ENCODE results near the gene YTHDC2.

The YTHDC2 gene

DNA sequence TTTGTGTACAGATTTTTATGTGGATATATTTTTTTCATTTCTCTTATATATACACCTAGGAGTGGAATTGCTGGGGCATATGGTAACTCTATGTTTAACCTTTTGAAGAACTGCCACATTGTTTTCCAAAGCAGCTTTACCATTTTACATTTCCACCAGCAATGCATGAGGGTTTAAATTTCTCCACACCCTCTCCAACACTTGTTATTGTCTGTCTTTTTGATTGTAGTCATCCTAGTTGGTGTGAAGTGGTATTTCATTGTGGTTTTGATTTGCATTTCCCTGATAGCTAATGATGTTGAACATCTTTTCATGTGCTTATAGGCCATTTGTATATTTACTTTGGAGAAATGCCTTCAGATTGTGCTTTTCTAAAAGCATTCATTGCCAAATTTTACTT is 39.1 kb downstream of the YTHDC2 start:
- TF ChIP-seq, protein P1, sequence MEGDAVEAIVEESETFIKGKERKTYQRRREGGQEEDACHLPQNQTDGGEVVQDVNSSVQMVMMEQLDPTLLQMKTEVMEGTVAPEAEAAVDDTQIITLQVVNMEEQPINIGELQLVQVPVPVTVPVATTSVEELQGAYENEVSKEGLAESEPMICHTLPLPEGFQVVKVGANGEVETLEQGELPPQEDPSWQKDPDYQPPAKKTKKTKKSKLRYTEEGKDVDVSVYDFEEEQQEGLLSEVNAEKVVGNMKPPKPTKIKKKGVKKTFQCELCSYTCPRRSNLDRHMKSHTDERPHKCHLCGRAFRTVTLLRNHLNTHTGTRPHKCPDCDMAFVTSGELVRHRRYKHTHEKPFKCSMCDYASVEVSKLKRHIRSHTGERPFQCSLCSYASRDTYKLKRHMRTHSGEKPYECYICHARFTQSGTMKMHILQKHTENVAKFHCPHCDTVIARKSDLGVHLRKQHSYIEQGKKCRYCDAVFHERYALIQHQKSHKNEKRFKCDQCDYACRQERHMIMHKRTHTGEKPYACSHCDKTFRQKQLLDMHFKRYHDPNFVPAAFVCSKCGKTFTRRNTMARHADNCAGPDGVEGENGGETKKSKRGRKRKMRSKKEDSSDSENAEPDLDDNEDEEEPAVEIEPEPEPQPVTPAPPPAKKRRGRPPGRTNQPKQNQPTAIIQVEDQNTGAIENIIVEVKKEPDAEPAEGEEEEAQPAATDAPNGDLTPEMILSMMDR (IDR thresholded peaks at IDR 0.05; ENCODE audit: low read depth, low read length, missing control alignments), result no peak
- DNase-seq (ENCODE audit: low read depth), result no peak
- no peak overlapping the region for H3K4me3 ChIP-seq (ENCODE audit: low read depth, low read length)

GRCh38 chr5:113562828-113563400 is 49.4 kb downstream of the YTHDC2 start:
- DNase-seq (ENCODE audit: low read depth), result no peak
- H3K4me3 ChIP-seq (ENCODE audit: low read depth, low read length), result no peak overlapping the region
- TF ChIP-seq, protein P1 (IDR thresholded peaks at IDR 0.05; ENCODE audit: low read depth, low read length, missing control alignments), result no peak

GRCh38 chr5:113569396-113569795 is 55.9 kb downstream of the YTHDC2 start:
- TF ChIP-seq, protein P1 (IDR thresholded peaks at IDR 0.05; ENCODE audit: low read depth, low read length, missing control alignments), result no peak
- no peak overlapping the region for H3K4me3 ChIP-seq (ENCODE audit: low read depth, low read length)

DNA sequence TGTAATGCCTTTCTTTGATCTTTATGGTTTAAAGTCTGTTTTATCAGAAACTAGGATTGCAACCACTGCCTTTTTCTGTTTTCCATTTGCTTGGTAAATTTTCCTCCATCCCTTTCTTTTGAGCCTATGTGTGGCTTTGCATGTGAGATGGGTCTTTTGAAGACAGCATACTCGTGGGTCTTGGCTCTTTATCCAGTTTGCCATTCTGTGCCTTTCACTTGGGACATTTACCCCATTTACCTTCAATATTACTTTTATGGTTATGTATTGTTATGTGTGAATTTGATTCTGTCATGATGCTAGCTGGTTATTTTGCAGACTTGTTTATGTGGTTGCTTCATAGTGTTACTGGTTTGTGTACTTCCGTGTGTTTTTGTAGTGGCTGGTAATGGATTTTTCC is 59.2 kb downstream of the YTHDC2 start:
- no peak overlapping the region for H3K4me3 ChIP-seq (ENCODE audit: low read depth, low read length)
- DNase-seq (ENCODE audit: low read depth), result no peak
- TF ChIP-seq, protein P1 (IDR thresholded peaks at IDR 0.05; ENCODE audit: low read depth, low read length, missing control alignments), result no peak

More at GRCh38 chr5:113569396-113569795, 55.9 kb downstream of the YTHDC2 start:
- DNase-seq (ENCODE audit: low read depth), result no peak

DNA sequence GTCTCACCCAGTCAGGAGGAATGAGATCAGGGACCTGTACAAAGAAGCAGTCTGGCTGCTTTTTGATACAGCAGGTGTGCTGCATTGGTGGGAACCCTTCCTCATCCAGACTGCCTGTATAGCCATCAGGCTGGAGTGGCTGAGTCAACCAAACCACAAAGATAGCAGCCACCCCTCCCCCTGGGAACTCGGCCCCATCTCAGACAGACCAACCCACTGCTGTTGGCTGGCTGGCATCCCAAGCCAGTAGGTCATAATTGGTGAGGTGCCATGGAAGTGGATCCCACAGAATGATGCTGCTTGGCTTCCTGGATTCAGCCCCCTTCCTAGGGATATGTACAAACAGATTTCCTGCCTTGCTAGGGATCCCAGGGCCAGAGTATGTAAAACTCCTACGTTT is 60.9 kb downstream of the YTHDC2 start:
- H3K4me3 ChIP-seq (ENCODE audit: low read depth, low read length), result no peak overlapping the region
- TF ChIP-seq, protein P1 (IDR thresholded peaks at IDR 0.05; ENCODE audit: low read depth, low read length, missing control alignments), result no peak
- no peak for DNase-seq (ENCODE audit: low read depth)

DNA sequence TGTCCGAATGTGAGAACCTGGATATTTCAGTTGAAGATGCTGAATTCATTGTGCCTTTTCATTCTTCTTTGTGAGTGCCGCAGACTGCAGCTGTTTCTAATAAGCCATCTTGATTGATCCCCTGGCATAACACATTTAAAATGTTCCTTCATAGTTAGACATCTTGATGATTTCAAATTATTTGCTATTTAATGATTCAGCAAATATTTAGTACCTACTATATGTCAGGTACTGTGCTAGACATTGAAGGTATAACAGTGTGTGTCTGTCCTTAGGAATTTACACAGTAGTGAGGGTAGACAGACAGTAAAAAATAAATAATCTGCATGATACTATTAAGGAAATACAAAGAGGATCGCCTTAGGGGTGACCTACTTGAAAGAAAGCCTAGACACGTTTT is 61.6 kb downstream of the YTHDC2 start:
- H3K4me3 ChIP-seq (ENCODE audit: low read depth, low read length), result no peak overlapping the region
- TF ChIP-seq, protein P1 (IDR thresholded peaks at IDR 0.05; ENCODE audit: low read depth, low read length, missing control alignments), result no peak
- no peak for DNase-seq (ENCODE audit: low read depth)

DNA sequence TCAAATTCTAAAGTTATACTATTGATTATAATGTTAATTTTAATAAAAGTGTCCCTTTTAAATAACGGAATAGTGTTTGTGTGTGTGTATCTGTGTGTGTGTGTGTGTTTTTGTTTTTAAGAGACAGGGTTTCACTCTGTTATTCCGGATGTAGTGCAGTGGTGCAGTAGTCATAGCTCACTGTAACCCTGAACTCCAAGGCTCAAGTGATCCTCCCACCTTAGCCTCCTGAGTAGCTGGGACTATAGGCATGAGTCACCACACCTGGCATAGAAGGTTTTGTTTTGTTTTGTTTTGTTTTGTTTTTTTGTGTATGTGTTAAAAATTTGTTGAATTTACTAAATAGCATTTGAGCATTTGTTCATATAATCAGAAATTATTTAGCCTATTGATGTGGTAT is 64.6 kb downstream of the YTHDC2 start:
- H3K4me3 ChIP-seq (ENCODE audit: low read depth, low read length), result no peak overlapping the region
- DNase-seq (ENCODE audit: low read depth), result no peak
- TF ChIP-seq, protein P1 (IDR thresholded peaks at IDR 0.05; ENCODE audit: low read depth, low read length, missing control alignments), result no peak

Measured in GM12864 (cell line).